ENCODE results near the gene PRAME. TPM values are rescaled to one million over a fixed set of nuclear protein-coding genes. Genes with fewer than 3 reads are reported as not detected.

Gene PRAME
- total RNA-seq, 1 donor from 2014 or later = 0.21 TPM

DNA sequence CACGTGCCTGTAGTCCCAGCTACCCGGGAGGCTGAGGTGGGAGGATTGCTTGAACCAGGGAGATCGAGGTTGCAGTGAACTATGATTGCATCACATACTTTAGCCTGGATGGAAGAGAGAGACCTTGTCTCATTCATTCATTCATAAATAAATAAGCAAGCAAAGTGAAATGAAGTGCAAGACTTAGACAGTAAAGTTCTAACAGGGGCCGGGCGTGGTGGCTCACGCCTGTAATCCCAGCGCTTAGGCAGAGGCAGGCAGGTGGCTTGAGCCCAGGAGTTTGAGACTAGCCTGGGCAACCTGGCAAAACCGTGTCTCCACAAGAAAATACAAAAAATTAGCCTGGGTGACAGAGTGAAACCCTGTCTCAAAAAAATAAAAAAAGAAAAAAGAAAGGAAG, 37.4 kb downstream of the PRAME start:
- no peaks in the 10 kb centered on the region for H3K36me3 Mint-ChIP-seq (ENCODE audit: low read depth)
- DNase-seq (ENCODE audit: low read depth, low spot score) = no peak
- H3K9me3 Mint-ChIP-seq = peaks cover 3% of the 10 kb centered on the region
- no peak overlapping the region for H3K4me3 Mint-ChIP-seq
- H3K27ac Mint-ChIP-seq (ENCODE audit: unreplicated experiment) = no peak overlapping the region
- H3K4me1 Mint-ChIP-seq = no peaks in the 10 kb centered on the region
- H3K27me3 Mint-ChIP-seq (ENCODE audit: low read depth) = peaks cover 33% of the 10 kb centered on the region
- TF ChIP-seq CTCF (conservative IDR thresholded peaks at IDR 0.05) = no peak

DNA sequence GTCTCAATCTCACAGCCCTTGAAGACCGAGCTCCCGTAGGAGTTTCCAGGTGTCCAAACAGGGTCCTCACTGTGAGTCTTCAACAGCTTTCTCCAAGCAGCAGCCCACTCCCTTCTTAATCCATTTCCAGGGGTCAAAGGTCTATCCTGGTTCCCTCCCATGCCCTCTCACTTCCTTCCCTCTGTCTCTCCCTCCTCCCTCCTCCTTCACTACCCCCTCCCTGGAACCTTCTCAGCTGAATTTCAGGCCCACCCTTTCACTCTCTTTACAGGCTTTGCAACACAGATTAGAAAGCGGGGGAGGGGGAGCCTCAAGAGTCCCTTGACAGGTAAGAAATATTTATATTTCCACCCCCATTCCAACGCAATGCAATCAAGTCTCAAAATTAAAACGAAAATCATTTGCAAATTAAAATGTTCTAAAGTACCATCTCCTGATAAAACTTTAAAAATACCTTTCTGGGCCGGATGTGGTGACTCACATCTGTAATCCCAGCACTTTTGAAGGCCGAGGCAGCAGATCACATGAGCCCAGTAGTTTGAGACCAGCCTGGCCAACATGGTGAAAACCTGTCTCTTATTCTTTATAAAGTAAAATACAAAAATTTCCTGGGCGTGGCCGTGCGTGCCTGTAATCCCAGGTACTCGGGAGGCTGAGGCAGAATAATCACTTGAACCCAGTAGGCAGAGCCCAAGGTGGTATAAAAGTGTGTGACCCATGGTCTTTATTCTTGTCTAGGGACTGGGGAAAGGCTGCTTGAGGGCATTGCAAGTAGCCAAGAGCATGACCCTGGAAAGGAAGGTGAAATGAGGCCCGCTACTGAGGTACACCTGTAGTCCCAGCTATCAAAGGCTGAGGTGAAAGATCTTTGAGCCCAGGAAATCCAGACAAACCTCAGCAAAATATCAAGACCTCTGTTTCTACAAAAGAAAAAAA, 38.1 kb downstream of the PRAME start:
- no peak for TF ChIP-seq CTCF (conservative IDR thresholded peaks at IDR 0.05)
- DNase-seq (ENCODE audit: low read depth, low spot score) = no peak
- Mint-ChIP-seq H3K9me3 (peaks cover 7% of the 10 kb centered on the region), H3K4me3 (no peak overlapping the region), H3K27ac (ENCODE audit: unreplicated experiment) (no peak overlapping the region), H3K4me1 (no peaks in the 10 kb centered on the region), H3K36me3 (ENCODE audit: low read depth) (no peaks in the 10 kb centered on the region), H3K27me3 (ENCODE audit: low read depth) (peaks cover 34% of the 10 kb centered on the region)

GRCh38 chr22:22520020-22520656, 38.9 kb downstream of the PRAME start, which contains the start of gene ZNF280A:
Gene ZNF280A, minus strand, starts transcription at chr22:22520270. Its CDS starts 4,640 bp downstream, at chr22:22515630.
- no peak for TF ChIP-seq CTCF (conservative IDR thresholded peaks at IDR 0.05)
- no peak within 1 kb of the TSS for H3K4me3 Mint-ChIP-seq
- H3K4me1 Mint-ChIP-seq = no peaks in the 10 kb centered on the region
- no peak within 1 kb of the TSS for H3K27ac Mint-ChIP-seq (ENCODE audit: unreplicated experiment)
- H3K36me3 Mint-ChIP-seq (ENCODE audit: low read depth) = no peaks in the 10 kb centered on the region
- peaks cover 7% of the 10 kb centered on the region for H3K9me3 Mint-ChIP-seq
- DNase-seq (ENCODE audit: low read depth, low spot score) = no peak
- peaks cover 37% of the 10 kb centered on the region for H3K27me3 Mint-ChIP-seq (ENCODE audit: low read depth)

DNA sequence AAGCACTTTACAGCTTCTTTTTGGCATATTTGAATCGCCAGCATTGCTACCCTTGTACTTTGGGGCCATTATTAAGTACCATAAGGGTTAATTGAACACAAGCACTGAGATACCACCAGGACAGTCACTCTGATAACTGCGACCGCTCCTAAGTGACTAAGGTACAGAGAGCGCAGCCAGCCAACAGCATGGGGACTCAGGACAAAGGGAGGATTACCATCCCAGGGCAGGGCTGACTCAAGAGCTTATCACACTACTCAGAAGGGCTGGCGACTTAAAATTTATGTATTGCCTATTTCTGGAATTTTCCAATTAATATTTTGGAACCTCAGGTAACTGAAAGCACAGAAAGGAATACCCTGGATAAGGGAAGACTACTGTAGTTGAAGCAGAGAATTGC, 39.5 kb downstream of the PRAME start:
- H3K27me3 Mint-ChIP-seq (ENCODE audit: low read depth) = peaks cover 36% of the 10 kb centered on the region
- H3K36me3 Mint-ChIP-seq (ENCODE audit: low read depth) = no peaks in the 10 kb centered on the region
- H3K4me3 Mint-ChIP-seq = no peak overlapping the region
- H3K27ac Mint-ChIP-seq (ENCODE audit: unreplicated experiment) = no peak overlapping the region
- TF ChIP-seq CTCF (conservative IDR thresholded peaks at IDR 0.05) = no peak
- no peaks in the 10 kb centered on the region for H3K4me1 Mint-ChIP-seq
- H3K9me3 Mint-ChIP-seq = peaks cover 7% of the 10 kb centered on the region
- DNase-seq (ENCODE audit: low read depth, low spot score) = no peak

GRCh38 chr22:22516992-22517391, 42.1 kb downstream of the PRAME start:
- Mint-ChIP-seq H3K4me1 (no peaks in the 10 kb centered on the region), H3K27me3 (ENCODE audit: low read depth) (peaks cover 51% of the 10 kb centered on the region), H3K36me3 (ENCODE audit: low read depth) (no peaks in the 10 kb centered on the region), H3K4me3 (no peak overlapping the region), H3K9me3 (peaks cover 3% of the 10 kb centered on the region), H3K27ac (ENCODE audit: unreplicated experiment) (no peak overlapping the region)
- DNase-seq (ENCODE audit: low read depth, low spot score) = no peak
- TF ChIP-seq CTCF (conservative IDR thresholded peaks at IDR 0.05) = no peak
